HG02852 (cell line): Measurements from ENCODE around the gene CFAP52.
"Not testable (repeated sequence)": the region's sequence is repeated elsewhere in the genome, so short reads cannot be mapped to it uniquely, and the experiment has no call there.

Experiments used
- ATAC-seq: cut with Tn5 transposase; IDR thresholded peaks from one replicate; pipeline ENCODE4 v1.9.1; 2021; ENCODE audit warnings: mild to moderate bottlenecking, moderate library complexity; ENCODE audit not compliant: unreplicated experiment

The CFAP52 gene

DNA sequence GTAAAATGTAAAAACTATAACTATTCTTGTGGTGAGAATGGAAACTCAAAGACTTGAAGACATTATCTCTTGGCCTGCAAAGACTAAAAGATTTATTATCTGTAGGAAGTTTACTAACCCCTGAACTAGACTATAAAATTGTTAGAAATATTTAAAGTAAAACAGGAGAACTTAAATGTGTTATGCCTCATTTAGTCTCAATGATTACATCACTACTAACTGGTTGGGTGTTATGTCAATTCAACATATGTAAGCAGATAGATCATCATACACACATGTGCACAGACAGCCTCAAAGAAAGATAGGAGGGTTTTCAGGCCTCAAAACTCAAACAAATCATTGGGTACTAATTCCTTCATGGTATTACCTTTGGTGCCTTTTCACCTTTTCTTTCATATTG lies 8.4 kb upstream of the CFAP52 start:
- ATAC-seq = no peak

DNA sequence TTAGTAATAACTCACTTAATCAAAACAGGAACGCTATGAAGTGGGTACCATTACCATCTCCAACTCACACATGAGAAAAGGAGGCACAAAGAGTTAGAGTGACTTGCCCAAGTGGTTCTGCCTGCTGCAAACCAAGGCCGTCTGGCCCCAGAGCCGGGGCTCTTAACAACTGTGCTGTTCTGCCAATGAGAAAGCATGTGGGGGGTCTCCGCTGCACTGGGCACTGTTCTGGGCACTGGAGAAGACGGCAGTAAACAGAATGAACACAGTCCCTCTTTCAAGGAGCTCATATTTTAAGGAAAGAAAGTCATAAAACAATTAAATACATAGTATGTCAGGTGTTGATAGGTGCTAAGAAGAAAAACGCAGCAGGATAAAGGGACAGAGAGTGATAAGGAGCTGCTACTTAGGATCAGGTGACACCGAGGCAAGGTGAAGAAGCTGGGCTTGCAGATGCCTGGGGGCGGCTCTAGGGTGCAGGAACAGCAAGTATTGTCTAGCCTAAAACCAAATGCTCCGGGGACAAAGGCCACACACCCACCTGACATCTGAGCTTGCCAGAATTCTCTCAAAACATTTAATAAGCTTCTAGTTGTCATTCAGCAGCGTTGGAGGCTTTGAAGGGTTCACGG lies 7.4 kb upstream of the CFAP52 start:
- no peak for ATAC-seq

DNA sequence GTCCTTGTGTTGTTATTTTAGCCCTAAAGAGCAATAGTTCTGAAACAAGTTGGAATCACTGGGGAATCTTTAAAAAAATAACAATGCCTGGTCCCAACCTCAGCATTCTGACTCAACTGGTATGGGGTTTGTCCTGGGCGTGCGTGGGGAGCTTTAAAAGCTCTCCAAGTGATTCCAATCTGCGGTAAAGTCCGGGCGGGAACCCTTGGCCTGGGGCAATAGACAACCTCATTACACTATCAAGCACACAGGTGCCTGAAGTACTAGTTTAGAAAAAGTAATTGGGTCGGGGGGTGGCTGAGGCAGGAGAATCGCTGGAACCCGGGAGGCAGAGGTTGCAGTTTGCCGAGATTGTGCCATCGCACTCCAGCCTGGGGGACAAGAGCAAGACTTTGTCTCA lies 5.2 kb upstream of the CFAP52 start:
- no peak for ATAC-seq

DNA sequence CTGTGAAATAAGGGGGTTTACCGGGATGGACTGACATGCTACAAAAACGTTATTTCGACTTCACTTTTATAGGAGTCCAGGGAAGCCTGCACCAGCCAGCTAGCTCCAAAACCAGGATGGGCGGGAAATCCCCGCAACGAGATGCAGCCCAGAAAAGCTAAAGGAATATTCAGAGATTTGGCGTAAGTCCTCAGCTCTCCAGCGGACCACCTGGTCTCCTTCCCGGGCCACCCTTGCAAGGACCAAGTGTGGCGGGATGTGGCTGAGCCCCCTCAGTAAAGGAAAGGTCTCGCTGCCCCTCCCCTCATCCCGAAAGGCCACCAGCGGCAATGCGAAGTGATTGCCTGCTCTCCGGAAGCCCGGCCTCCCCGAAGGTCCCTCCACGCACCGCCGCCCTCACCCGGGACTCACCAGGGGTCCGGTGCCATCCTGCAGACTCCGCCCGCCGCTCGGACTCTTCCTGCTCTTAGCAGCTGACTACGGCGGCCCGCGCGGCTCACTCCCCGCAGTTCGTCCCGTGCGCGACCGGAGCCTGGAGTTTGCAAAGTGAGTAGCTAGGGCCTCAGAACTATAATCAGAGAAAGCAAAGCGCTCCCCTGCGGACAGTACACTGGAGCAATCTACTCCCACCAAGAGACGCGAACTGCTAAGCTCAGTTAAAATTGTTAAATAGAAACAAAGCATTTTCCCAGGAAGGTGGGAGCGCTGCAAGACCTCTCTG lies 901 bp upstream of the CFAP52 start, which contains the start of gene STX8:
Gene STX8, minus strand, starts transcription at position 440 of the 721 bp plus-strand sequence. Its CDS starts 12 bp downstream, at position 428.
- peak; percentile 66 for ATAC-seq

DNA sequence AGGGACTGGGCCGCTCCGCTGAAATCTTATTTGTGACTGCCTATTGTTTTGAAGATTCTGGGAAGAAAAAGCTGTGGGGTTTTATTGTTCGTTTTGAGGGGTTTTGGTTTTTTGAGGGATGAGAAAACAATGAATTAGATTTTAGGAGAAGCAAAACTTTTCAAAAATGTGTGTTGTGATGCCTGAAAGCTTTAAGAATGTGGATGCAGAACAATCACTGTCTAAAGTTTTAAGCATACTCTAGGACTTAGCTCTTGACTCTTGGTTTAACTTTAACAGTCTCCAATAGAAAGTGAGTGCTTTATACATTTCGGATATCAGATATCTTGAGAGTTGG lies 899 bp downstream of the CFAP52 start:
- ATAC-seq = no peak

DNA sequence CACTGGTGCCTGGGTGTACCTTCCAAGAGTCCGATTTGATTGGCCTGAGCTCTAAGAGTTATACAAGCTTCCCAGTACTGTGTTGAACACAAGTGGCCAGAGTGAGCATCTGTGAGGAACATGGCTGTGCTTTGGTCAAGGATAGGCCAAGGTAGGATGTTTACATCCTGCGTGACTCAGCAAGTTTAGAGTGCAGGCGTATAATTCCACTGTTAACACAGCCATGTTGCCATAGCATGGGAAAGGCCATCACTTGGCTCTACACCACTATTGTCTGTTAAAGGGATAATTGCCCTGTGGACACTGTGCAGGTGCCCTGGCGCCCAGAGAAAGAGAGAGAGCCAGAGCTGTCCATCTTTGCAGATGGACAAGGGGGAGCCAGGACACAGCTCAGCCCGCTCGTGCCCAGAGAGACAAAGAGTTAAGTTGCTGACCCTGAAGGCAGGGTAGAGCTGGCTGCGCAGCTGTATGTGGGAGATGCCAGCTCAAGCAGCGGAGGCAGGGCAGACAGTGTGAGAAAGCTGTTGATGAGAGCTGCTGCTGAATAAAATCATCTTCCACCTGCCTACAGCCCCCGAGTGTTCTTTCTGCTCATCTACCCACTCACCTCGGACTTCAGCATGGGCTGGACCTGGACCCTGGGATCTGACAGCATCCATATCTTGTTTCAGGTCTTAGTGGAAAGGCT lies 11.7 kb downstream of the CFAP52 start:
- no peak for ATAC-seq

DNA sequence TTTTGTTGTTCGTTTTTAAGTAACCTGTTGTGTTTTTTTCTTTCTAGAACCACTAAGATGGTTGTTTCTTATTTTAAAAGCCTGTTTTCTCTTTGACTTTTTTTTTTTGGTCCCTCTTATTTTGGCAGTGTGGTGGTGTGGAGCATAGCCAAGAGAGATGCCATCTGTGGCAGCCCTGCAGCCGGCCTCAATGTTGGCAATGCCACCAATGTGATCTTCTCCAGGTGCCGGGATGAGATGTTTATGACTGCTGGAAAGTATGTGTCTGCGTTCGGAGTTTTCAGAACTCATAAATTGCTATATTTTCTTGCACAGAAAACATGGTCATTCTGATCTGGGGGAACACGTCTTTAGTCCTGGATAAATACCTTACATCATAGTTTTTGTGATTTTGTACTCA lies 17.6 kb downstream of the CFAP52 start:
- no peak for ATAC-seq

DNA sequence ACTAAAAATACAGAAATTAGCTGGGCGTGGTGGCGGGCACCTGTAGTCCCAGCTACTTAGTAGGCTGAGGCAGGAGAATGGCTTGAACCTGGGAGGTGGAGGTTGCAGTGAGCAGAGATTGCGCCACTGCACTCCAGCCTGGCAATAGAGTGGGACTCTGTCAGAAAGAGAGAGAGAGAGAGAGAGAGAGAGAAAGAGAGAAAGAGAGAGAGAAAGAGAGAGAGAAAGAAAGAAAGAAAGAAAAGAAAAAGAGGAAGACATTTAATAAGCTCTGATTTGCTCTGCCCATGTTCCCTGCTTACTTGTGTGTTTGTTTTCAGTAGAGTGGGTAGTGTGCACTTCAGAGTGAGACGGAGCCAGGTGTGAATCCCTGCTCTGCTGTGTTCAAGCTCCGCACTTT lies 21.2 kb downstream of the CFAP52 start:
- ATAC-seq = not testable (repeated sequence)

DNA sequence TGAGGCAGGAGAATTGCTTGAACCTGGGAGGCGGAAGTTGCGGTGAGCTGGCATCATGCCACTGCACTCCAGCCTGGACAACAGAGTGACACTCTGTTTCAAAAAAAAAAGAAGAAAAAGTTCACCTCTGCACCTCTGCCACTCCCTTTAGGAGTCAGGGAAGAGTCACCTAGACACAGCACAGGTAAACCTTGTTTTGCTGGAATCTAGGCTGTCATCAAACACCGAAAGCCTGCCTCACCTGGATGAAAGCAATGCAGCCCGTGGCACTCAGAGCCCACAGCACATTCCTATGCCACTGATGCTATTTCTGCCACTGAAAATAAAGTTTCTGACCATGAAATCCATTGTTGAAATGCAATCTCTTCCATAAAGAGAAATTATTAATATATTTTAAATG lies 22.2 kb downstream of the CFAP52 start:
- no peak for ATAC-seq

DNA sequence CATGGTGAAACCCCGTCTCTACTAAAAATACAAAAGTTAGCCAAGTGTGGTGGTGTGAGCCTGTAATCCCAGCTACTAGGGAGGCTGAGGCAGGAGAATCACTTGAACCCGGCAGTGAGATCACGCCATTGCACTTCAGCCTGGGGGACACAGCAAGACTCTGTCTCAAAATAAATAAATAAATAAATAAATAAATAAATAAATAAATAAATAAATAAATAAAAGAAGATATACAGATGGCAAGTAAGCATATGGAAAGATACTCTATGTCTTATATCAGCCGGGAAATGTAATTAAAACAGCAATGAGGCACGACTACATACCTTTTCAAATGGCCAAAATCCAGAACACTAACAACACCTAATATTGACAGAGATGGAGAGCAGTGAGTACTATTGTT lies 28.1 kb downstream of the CFAP52 start:
- not testable (repeated sequence) for ATAC-seq

DNA sequence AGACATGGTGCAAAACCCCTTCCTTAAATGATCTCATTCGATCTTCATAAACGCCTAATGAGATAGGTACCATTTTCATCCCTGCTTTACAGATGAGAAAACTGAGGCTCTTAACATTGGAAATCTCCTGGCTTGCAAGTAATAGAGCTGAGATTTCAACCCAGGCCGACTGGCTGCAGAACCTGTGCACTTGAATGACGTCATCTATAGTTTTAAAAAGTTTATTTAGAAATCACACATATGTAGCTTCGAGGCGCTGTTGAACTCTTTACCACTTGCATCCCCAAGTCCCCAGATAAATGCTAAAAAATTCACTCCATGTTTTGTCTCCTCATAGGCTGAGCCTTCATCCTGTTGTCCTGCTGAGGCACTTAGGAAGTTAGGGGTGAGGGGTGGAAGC lies 30.0 kb downstream of the CFAP52 start:
- ATAC-seq = no peak

DNA sequence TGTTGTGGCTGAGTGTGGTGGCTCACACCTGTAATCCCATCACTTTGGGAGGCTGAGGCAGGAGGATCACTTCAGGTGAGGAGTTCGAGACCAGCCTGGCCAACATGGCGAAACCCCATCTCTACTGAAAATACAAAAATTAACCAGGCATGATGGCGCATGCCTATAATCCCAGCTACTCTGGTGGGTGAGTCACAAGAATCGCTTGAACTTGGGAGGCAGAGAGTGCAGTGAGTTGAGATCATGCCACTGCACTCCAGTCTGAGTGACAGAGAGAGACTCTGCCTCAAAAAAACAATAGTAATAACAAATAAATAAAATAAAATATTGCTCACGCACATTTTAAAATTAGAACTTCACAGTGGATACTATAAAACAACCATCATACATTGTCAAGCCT lies 30.6 kb downstream of the CFAP52 start:
- not testable (repeated sequence) for ATAC-seq

DNA sequence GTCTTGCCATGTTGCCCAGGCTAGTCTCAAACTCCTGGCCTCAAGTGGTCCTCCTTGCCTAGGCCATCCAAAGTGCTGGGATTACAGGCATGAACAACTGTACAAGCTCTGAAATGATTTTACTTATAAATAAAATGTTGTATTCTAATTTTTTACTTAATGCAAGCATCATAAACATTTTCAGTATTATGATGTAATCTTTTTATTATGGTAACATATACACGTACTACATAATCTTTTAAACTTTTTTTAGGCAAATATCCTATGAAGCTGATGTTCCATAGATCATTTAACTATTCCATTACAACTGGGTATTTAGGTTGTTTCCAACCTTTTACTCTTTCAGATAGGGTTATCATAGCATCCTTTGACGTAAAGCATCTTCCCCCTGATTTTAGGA lies 35.1 kb downstream of the CFAP52 start:
- ATAC-seq = no peak

DNA sequence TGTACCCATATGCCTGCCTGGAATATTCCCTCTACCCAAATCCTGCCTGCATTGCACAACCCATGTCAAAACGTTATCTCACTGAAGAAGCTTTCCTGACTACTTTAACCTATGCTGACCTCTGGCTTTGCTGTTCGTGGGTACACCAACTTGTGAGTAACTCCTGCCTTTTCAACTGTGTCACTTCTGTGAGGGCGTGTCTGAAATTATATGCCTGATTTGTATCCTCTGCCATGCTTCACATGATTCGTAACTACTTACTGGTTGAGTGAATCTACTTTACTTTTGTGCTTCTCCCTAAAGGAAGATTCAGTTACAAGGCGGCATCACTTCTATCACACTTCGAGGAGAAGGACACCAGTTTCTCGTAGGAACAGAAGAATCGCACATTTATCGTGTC lies 35.6 kb downstream of the CFAP52 start:
- ATAC-seq = no peak

DNA sequence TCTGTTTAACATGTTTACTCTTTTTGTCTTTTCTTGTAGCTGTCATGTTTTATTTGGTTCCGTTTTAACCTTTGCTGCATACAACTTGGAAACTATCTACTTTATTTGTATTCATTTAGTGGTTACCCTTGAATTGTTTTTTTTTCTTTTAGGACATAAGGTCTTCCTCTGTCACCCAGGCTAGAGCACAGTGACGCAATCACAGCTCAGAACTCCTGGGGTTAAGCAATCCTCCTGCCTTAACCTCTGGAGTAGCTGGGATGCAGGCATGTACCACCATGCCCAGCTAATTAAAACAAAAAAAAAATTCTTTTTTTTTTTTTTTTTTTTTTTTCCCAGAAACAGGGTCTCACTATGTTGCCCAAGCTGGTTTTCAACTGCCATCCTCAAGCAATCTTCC lies 39.0 kb downstream of the CFAP52 start:
- no peak for ATAC-seq

DNA sequence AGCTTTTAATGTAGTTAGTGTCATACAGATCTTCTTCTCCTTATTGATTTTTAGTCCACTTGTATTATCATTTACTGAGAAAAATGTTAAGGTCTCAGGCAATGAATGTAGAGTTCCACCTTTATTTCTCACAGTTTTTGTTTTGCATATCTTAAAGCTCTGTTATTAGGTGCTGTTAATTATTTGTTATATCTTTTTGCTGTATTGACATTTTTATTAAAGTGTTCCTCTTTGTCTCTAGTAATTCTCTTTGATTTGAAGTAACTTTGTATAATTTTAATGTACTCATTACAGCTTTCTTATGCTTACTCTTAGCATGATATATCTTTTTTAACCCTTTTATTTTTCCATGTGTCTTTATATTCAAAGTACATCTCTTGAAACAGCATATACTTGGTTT lies 46.5 kb downstream of the CFAP52 start:
- no peak for ATAC-seq

DNA sequence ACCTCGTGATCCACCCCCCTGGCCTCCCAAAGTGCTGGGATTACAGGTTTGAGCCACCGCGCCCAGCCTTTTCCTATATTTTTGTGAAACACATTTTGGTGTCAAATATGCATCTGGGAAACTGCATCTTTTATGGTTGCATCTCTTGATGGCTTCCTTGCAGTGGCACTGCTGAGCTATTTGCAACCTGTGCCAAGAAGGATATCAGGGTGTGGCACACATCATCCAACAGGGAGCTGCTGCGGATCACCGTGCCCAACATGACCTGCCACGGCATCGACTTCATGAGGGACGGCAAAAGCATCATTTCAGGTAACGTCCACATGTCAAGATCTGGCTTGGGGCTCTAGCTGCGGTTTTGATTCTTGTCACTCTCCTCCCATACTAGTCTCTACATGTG lies 52.1 kb downstream of the CFAP52 start:
- no peak for ATAC-seq

DNA sequence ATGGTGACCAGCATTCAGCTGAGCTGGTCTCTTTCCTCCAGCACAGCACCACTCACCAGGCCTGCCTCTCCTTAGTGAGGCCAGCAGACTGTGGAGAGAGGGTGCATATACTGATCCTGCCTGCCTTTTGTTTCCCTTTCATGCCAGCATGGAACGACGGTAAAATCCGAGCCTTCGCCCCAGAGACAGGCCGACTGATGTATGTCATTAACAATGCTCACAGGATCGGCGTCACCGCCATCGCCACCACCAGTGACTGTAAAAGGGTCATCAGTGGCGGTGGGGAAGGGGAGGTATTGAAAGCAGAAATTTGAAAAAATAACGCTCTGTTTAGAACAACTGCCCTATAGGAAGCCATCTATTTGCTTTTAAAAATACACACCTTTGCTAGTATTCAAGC lies 56.3 kb downstream of the CFAP52 start:
- no peak for ATAC-seq

DNA sequence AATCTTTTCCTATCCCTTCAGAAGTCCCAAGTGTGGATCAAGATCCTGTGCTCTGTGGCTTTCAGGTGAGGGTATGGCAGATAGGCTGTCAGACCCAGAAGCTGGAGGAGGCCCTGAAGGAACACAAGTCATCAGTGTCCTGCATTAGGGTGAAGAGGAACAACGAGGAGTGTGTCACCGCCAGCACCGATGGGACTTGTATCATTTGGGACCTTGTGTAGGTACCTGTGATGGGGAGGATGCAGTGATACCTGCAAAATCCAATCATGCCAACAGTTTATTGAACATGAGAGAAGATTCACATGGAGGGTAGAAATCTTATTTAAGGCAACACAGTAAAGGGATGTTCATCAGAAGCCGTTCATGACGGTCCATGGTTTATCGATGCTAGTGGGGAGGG lies 58.9 kb downstream of the CFAP52 start:
- ATAC-seq = no peak

DNA sequence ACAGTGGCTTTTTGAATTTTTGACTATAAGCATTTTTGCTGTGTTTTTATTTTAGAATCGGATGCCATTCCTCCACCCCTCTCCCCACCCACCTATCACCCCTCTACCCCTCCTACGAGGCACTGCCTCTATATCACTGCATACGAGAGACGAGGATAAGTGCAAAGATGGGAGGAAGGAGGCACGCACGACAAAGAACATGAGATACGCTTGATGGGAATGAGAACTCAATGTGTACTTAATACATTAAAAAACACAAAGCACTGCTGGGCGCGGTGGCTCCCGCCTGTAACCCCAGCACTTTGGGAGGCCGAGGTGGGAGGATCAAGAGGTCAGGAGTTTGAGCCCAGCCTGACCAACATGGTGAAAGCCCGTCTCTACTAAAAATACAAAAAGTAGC lies 60.1 kb downstream of the CFAP52 start:
- no peak for ATAC-seq

DNA sequence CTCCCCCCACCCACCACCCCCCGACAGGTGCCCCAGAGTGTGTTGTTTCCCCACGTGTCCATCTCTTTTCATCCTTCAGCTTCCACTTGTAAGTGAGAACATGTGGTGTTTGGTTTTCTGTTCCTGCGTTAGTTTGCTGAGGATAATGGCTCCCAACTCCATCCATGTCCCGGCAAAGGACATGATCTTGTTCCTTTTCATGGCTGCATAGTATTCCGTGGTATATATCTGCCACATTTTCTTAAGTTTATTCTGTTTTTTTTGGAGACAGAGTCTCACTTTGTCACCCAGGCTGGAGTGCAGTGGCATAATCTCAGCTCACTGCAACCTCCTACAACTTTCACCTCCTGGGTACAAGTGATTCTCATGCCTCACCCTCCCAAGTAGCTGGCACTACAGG lies 63.9 kb downstream of the CFAP52 start:
- not testable (repeated sequence) for ATAC-seq

DNA sequence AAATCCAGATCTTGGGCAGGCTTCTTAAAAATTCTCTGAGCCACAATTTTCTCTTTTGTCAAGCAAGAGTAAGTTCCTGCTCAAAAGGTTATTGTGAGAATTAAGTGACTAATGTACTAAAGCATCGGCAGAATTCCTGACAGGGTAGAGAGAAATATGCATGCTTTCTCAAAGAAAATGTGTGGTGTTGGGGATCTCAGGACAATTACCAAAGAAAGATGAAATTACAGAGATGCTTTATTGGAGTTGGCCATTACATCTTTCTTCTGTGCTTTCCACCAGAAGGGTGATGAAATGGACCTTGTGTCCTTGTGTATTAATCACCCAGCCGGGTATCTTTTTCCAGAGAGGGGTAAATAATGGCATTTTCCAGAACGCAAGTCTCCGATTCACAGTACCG lies 67.2 kb downstream of the CFAP52 start:
- no peak for ATAC-seq
